Liver (tissue), 3 donors: Measurements from ENCODE around the gene CSMD2.

Experiments used
- CTCF ChIP-seq: fragments of 150-350 bp; IDR thresholded peaks from 2 replicates; pipeline ENCODE4 v1.5.1; 2017; ENCODE audit warnings: improper control_type of control experiment, low read depth, low read length; ENCODE audit not compliant: missing input control
- JUND ChIP-seq, 2 donors: IDR thresholded peaks; 2 replicates each; pipeline ENCODE4 v1.6.1; 2016; ENCODE audit warnings: antibody characterized with exemption in 2 of 2
- MAX ChIP-seq: IDR thresholded peaks from 2 replicates; pipeline ENCODE4 v1.6.1; 2016; ENCODE audit warnings: antibody characterized with exemption
- RAD21 ChIP-seq, 2 donors: IDR thresholded peaks; 2 replicates each; pipeline ENCODE4 v1.6.1; 2016; ENCODE audit warnings: antibody characterized with exemption in 2 of 2, mild to moderate bottlenecking in 2 of 2
- REST ChIP-seq: IDR thresholded peaks from 2 replicates; pipeline ENCODE4 v1.6.1; 2016; ENCODE audit warnings: antibody characterized with exemption, mild to moderate bottlenecking
- RXRA ChIP-seq, 2 donors: IDR thresholded peaks; 2 replicates each; pipeline ENCODE4 v1.6.1; 2017 to 2018; ENCODE audit warnings: antibody characterized with exemption in 2 of 2, mild to moderate bottlenecking in 1 of 2
- SP1 ChIP-seq: IDR thresholded peaks from 2 replicates; pipeline ENCODE4 v1.6.1; 2018; ENCODE audit warnings: antibody characterized with exemption, mild to moderate bottlenecking
- TAF1 ChIP-seq: conservative IDR thresholded peaks from 2 replicates; pipeline ENCODE4 v1.6.1; 2016; ENCODE audit warnings: antibody characterized with exemption, mild to moderate bottlenecking
- YY1 ChIP-seq: IDR thresholded peaks from 2 replicates; pipeline ENCODE4 v1.6.1; 2016; ENCODE audit warnings: antibody characterized with exemption, mild to moderate bottlenecking
- donor health status: healthy.
- donor health status: healthy.

GRCh38 chr1:33661811-33662454, 503.1 kb downstream of the CSMD2 start:
- TF ChIP-seq MAX (no peak), CTCF (no peak), JUND (IDR thresholded peaks at IDR 0.05) (no peak), TAF1 (no peak), RAD21 (IDR thresholded peaks at IDR 0.05) (no peak), YY1 (no peak), RXRA (IDR thresholded peaks at IDR 0.05) (no peak), REST (no peak), SP1 (no peak)
